WERI-Rb-1 (cell line): Measurements from ENCODE around the gene ZNF488.

Experiments
- DNase-seq: peaks from one replicate; pipeline ENCODE4 v3.0.0-alpha.2; 2020
- H3K27ac ChIP-seq: fragments of 250-450 bp; sonication (Bioruptor Pico); 2 replicates; pipeline ENCODE4 v1.5.1; 2020; ENCODE audit warnings: mild to moderate bottlenecking, moderate library complexity
- H3K27me3 ChIP-seq: fragments of 250-450 bp; sonication (Bioruptor Pico); 2 replicates; pipeline ENCODE4 v1.5.1; 2021; ENCODE audit warnings: mild to moderate bottlenecking, low read depth, moderate library complexity; ENCODE audit not compliant: insufficient read depth, severe bottlenecking
- H3K36me3 ChIP-seq: fragments of 250-450 bp; sonication (Bioruptor Pico); 2 replicates; pipeline ENCODE4 v1.5.1; 2020; ENCODE audit warnings: mild to moderate bottlenecking, moderate library complexity
- H3K4me3 ChIP-seq: 2 replicates; pipeline ENCODE4 v1.5.1; 2011; ENCODE audit warnings: low read depth, mild to moderate bottlenecking, control low read depth, low read length
- H3K9me3 ChIP-seq: fragments of 250-450 bp; sonication (Bioruptor Pico); 2 replicates; pipeline ENCODE4 v1.5.1; 2021; ENCODE audit warnings: mild to moderate bottlenecking, moderate library complexity; ENCODE audit not compliant: severe bottlenecking
- TF ChIP-seq, protein P1 (sequence below): IDR thresholded peaks from 2 replicates; pipeline ENCODE4 v1.5.1; 2011; ENCODE audit warnings: low read depth, mild to moderate bottlenecking, control low read depth, inconsistent platforms, low read length

The ZNF488 gene

DNA sequence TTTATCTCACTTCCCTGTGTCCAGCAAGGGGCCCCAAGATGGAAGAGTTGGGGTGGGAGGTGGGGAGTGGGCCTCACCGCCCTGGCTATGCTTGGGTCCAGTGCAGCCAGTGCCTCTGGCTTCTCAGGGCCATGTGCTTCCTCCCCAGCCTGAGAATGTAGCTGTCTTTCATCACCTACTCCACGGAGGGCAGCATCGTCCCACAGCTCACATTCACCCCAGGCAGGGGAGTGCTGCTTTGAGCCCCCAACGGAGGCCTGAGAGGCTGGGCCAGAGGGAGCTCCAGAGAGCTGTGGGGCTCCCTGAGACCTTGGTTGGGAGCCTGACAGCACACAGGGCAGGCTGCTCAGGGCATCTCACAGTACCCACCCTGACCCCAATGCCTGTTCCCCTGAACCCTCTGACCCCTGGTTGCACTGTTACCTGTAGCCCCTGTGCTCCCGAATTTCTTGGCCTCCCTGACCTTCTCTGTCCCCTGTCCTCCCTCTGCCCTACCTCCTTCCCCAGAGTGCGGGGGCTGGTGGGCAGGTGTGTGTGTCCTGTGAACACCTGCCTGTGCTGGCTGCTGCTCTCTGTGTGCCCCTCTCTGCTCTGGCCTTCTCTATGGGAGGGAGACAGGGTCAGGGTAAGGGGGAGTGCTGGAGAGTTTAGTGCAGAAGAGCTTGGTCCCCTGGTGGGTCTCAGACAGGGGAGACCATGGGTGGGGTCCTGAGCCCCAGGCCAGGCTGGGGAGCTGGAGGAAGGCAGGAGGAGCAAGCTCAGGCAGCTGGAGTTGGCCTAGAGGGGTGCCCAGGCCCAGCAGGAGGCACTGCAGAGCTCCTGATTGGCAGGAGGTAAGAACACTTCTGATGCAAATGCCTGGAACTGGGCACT lies 19.6 kb upstream of the ZNF488 start:
- no peaks in the 10 kb centered on the region for H3K36me3 ChIP-seq
- H3K4me3 ChIP-seq, result no peak overlapping the region
- H3K9me3 ChIP-seq, result no peaks in the 10 kb centered on the region
- no peaks in the 10 kb centered on the region for H3K27me3 ChIP-seq
- TF ChIP-seq, protein P1, sequence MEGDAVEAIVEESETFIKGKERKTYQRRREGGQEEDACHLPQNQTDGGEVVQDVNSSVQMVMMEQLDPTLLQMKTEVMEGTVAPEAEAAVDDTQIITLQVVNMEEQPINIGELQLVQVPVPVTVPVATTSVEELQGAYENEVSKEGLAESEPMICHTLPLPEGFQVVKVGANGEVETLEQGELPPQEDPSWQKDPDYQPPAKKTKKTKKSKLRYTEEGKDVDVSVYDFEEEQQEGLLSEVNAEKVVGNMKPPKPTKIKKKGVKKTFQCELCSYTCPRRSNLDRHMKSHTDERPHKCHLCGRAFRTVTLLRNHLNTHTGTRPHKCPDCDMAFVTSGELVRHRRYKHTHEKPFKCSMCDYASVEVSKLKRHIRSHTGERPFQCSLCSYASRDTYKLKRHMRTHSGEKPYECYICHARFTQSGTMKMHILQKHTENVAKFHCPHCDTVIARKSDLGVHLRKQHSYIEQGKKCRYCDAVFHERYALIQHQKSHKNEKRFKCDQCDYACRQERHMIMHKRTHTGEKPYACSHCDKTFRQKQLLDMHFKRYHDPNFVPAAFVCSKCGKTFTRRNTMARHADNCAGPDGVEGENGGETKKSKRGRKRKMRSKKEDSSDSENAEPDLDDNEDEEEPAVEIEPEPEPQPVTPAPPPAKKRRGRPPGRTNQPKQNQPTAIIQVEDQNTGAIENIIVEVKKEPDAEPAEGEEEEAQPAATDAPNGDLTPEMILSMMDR, result peak; percentile 40
- H3K27ac ChIP-seq, result no peak overlapping the region
- no peak for DNase-seq

DNA sequence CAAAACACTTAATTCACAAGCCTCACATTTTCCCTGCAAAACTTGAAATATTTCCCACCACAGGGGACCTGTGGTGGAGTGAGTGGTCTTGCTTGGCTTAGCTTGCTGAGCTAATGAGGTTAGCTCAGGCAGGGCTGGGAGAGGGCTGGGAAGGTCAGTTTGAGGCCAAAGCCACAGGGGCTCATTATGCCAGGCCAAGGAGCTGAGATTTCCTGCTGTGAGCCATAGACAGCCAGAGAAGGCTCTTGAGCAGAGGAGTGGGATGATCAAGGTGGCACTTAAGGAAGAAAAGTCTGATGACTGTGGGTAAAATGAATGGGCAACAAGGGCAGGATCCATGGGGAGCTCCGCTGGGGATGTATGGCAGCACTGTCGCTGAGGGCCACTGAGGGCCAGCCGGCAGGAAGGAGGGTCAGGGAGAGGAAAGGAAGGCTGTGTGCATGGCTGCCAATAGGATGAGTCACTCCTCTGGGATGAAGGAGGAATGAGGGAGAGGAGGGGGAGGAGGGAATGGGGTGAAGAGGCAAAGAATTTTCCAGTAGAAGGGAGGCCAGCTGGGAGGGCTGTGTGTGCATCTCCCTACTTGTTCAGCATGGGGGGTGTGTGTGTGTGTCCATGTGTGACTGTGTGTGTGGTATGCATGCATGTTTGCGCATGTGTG lies 18.7 kb upstream of the ZNF488 start:
- no peaks in the 10 kb centered on the region for H3K36me3 ChIP-seq
- DNase-seq, result peak; percentile 29
- H3K4me3 ChIP-seq, result no peak overlapping the region
- TF ChIP-seq, protein P1, result no peak
- no peak overlapping the region for H3K27ac ChIP-seq
- no peaks in the 10 kb centered on the region for H3K27me3 ChIP-seq
- H3K9me3 ChIP-seq, result peaks cover 4% of the 10 kb centered on the region

DNA sequence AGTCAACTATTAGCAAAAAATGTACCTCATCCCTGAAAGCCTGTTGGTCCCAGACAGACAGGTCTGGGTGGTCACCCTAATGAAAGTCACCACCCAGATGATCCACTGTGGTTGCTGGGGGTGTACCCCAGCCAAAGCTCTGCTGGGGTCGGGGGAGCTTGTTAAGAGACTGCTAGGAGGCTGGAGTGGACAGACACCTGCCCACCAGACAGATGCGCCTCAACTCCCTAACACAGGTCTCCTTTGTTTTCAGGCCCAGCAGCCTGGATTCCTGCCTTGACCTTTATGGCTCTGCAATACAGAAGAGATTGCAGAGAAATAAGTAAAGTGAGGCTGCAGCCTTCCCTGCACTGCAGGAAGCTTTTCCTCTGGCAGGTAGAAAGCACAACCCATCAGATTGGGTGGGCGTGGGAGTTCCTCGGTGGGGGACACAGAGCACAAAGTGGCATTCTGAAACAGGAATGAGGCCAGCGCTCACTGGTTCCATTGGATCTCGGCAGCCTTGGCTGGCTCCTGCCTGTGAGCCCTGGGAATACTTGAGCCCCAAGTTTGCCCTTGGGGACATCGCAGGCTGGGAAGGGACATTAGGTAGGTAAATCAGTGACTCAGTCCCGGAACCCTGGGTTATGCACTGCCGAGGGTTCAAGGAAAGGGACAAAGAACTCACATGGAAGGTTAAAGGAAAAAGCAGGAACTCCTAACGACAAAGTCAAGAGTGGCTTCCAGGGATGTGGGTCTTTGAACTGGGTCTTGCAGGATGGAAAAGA lies 18.0 kb upstream of the ZNF488 start:
- Histone ChIP-seq H3K27ac (no peak overlapping the region), H3K4me3 (no peak overlapping the region), H3K9me3 (peaks cover 4% of the 10 kb centered on the region), H3K36me3 (no peaks in the 10 kb centered on the region), H3K27me3 (no peaks in the 10 kb centered on the region)
- DNase-seq, result no peak
- TF ChIP-seq, protein P1, result no peak

DNA sequence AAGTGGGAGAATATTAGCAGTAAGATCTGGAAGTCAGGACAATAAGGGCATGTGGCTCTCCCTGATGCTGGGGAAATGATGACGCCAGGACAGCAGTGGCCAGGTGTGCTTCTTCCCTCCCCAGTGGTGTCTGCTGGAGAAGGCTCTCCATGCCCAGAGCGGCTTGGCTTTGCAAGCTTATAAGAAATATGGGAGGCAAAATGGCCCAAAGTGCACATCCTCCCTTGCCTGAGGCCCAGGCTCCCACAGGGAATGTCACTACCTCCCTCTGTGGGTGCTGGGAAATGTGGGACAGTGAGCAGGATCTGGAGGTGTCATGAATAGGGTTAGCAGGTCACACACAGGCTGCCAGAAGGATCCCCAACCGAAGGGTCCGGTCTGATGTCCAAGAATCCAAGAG lies 17.1 kb upstream of the ZNF488 start:
- H3K27me3 ChIP-seq, result no peaks in the 10 kb centered on the region
- TF ChIP-seq, protein P1, result no peak
- no peak overlapping the region for H3K27ac ChIP-seq
- DNase-seq, result no peak
- no peak overlapping the region for H3K4me3 ChIP-seq
- H3K36me3 ChIP-seq, result no peaks in the 10 kb centered on the region
- peaks cover 4% of the 10 kb centered on the region for H3K9me3 ChIP-seq

DNA sequence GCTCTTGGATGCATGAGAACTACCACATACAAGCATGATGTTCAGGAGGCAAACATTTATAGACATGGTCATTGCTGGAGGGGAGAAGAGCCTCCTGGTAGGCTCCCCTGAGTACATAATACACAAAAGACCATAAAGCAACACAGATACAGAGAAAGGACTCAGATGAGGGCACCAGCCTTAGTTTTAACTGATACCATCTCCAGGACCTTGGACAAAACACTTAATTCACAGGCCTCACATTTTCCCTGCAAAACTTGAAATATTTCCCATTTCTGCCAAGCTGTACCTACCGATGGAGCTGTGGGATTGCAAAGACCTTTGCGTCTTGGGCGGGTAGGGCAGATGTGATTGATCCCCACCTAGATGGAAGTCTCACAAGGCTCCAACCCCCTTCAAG lies 16.7 kb upstream of the ZNF488 start:
- TF ChIP-seq, protein P1, result no peak
- no peaks in the 10 kb centered on the region for H3K36me3 ChIP-seq
- H3K9me3 ChIP-seq, result peaks cover 4% of the 10 kb centered on the region
- no peak overlapping the region for H3K4me3 ChIP-seq
- no peak overlapping the region for H3K27ac ChIP-seq
- no peaks in the 10 kb centered on the region for H3K27me3 ChIP-seq
- DNase-seq, result no peak
